AG09309 (cell line): ENCODE data around the gene EIF4EBP2.

Experiments
- DNase-seq: peaks from one replicate; pipeline ENCODE4 v3.0.0-alpha.2; 2010; ENCODE audit warnings: low read depth
- H3K4me3 ChIP-seq: 2 replicates; pipeline ENCODE4 v1.5.1; 2011; ENCODE audit warnings: mild to moderate bottlenecking, low read depth, low read length, moderate library complexity; ENCODE audit not compliant: control insufficient read depth
- CTCF ChIP-seq: IDR thresholded peaks from 2 replicates; pipeline ENCODE4 v1.5.1; 2011; ENCODE audit warnings: mild to moderate bottlenecking, low read depth, low read length, inconsistent platforms; ENCODE audit not compliant: insufficient read depth, control insufficient read depth; ENCODE audit errors: missing control alignments

EIF4EBP2 gene

GRCh38 chr10:70378122-70378521 is 25.8 kb upstream of the EIF4EBP2 start:
- TF ChIP-seq CTCF: no peak
- DNase-seq: peak; percentile 84
- no peak overlapping the region for H3K4me3 ChIP-seq

GRCh38 chr10:70379581-70380176 is 24.3 kb upstream of the EIF4EBP2 start:
- no peak overlapping the region for H3K4me3 ChIP-seq
- no peak for DNase-seq
- TF ChIP-seq CTCF: peak; percentile 45

GRCh38 chr10:70380350-70381135 is 23.4 kb upstream of the EIF4EBP2 start:
- no peak for TF ChIP-seq CTCF
- no peak overlapping the region for H3K4me3 ChIP-seq
- no peak for DNase-seq

- DNase-seq: no peak
- peak overlapping the region; percentile 91 for H3K4me3 ChIP-seq
- TF ChIP-seq CTCF: peak; percentile 1
Measured at GRCh38 chr10:70381471-70382421, 22.2 kb upstream of the EIF4EBP2 start.

- no peak for DNase-seq
- no peak for TF ChIP-seq CTCF
- no peak overlapping the region for H3K4me3 ChIP-seq
Measured at GRCh38 chr10:70391654-70392053, 12.3 kb upstream of the EIF4EBP2 start.

GRCh38 chr10:70396140-70396539 is 7.8 kb upstream of the EIF4EBP2 start:
- TF ChIP-seq CTCF: no peak
- no peak overlapping the region for H3K4me3 ChIP-seq
- DNase-seq: no peak
